GM19238 (cell line): ENCODE measurements around the gene DNAH7.
A peak's percentile ranks its signal among the peaks of the same experiment; 100 is the strongest.
"Not testable (repeated sequence)": the region's sequence is repeated elsewhere in the genome, so short reads cannot be mapped to it uniquely, and the experiment has no call there.

Source experiments
- DNase-seq: peaks from one replicate; pipeline ENCODE4 v3.0.0; 2011; ENCODE audit warnings: low spot score; ENCODE audit not compliant: insufficient read length

The DNAH7 gene

DNA sequence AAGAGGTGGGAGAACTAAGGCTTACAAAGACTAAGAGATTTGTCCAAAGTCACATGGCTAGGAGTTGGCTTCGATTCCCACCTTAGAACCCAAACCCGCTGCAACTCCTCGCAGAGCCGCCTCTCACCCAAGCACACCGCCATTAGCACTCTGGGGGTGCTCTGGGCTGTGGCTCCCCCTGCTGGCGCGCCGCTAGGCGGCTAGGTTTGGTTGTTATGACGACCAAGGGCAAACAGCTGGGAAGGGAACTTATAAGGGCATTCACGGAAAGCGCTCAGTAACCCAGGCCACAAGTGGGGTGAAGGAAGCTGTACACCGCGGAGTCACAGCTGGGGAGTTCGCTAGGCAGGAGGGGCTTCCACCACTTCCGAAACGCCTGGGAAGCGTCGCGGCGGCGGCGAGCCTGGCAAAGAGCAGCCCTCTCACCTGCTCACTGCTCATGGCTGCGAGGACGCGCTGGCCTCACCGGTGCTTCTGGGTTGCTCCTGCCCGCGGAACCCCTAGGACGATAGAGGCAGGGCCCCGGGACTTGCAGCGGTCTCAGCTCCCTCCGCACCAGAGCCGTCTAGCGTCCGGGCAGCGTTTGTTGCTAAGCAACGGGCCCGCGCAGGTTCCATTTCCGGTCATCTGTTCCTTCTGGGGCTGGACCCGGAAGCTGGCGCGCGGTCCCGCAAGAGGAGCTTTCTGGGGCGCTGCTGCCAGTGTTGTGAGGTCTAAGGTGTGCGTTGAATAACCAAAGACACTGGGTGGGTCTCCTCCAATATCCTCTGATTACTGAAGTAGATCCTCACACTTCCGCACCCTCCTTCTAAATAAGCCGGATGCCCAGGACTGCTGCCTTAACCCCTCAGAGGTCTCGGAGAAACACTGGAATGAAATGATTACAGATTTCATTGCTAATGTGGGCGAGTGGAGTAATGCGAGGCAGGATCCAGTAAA is at the start of gene DNAH7:
DNAH7 (minus strand) TSS at position 567 of the 939 bp plus-strand sequence; CDS start at position 441, 126 bp downstream.
- peak; percentile 82 for DNase-seq

DNA sequence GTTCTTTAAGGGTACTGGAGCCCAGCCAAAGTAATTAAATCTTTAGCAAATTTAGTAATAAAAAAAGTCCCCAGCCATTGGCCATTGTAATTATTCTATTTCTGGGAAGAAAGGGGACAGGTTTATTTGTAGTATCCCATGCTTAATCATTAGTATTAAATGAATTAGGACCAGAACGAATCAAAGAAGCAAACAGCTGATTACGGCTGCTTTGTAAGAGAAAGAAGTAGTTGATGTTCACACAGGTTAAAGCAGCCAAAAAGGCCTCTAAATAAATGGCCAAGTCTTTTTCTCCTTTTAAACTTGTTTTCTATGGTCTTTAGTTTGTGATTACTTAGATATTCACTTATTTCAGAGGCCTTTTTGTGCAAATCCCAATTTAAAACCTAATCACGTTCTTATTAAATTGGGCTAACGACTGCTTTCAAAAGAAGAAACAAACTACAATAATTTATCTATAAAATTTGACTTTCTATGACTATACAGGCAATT is 48.6 kb upstream of the DNAH7 start:
- DNase-seq, result no peak

DNA sequence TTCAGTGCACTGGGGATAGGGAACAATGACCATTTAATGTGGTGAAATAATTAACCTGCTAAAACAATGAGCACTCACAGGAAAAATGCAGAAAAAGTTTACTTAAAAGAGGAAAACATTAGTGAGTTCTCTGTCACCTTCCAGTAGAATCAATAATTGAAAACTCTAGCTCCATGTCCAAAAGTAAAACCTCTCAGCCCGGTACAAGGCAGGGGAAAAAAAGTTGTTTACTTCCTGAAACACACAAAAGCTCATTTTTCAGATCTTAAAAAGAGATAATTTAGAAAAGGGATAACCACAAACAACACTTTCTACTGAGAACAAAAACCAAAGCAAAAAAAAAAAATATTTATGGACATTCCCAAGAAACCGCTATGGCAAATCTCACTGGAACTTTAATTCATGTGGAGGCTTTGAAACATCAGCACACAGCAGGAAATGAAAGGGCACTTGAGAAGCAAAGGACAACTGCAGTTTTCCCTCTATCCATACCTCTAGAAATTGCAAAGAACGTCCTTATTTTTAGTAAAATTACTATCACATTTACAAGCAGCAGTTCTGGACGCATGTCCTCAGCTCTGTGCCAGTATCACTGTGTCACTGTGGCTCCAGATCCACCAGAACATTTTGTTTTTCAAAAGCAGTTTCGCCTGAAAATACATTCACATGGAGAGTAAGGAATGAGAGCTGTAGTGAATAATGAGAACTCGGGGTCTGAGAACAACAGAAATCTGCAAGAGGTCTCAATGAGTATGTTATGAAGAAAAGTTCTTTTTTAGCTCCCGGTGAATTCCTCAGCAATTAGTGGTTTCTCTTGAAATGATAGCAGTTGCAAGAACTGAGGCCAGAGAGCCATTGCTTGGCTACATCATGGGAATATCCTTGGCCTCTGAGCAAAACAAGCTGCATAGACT is 44.7 kb upstream of the DNAH7 start:
- no peak for DNase-seq

DNA sequence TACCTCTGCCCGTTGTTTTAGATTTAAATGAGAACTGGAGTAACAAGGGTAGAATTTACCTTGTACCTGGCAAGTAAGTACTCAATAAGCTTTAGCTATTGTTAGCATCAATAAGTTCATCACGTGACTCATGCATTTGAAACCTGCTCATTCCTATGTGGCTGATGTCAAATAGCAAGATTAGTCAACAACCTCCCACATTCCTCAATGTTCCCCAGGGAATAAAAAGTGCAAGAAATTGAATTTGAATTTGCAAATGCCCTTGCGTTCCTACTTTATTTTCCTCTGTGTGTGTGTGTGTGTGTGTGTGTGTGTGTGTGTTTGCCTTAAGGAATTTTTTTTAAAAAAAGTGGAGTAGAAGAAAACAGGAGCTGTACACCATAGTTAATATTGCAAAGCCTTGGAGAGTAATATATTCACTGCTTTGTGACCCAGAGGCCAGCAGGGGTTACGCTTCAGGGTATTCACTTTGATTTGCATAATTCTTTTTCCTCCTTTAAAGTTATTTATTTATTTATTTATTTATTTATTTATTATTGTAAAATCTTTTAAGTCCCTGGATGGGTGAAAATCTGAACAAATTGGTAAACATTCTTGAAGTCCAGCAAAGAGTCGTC is 43.9 kb upstream of the DNAH7 start:
- no peak for DNase-seq

DNA sequence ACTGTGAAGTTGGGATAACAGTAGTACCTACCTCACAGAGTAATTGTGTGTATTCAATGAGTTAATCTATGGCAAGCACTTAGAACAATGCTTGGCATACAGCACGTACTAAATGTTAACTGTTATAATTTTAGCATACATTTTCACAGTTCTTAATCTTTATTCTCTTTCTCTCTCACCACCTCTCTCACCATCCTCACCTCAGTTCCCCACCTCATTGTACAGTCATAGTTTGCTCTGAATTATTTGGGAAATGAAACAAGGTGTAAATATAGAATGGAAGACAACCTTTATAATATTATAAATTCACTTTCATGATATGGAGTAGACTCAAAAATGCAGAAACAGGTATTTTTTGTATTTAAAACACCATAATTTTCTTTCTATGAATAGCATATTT is 40.0 kb upstream of the DNAH7 start:
- no peak for DNase-seq

DNA sequence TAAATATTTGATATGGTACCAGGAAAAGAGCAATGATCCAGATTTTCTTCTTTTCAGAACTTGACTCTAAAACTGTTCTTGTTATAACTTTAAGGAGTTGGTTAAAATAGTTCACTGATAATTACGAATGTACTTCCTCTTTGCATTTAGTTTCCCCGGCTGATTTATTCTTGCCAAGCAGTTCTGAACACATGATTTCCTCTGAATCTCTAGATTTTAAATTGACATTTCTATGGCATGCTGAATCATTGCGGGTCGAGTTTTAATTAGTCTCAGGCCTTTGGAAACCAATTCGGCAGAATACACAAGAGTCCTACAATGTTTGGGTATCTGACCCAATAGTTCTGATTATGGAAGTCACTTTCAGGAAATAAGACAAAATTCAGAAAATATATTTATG is 37.3 kb upstream of the DNAH7 start:
- no peak for DNase-seq

DNA sequence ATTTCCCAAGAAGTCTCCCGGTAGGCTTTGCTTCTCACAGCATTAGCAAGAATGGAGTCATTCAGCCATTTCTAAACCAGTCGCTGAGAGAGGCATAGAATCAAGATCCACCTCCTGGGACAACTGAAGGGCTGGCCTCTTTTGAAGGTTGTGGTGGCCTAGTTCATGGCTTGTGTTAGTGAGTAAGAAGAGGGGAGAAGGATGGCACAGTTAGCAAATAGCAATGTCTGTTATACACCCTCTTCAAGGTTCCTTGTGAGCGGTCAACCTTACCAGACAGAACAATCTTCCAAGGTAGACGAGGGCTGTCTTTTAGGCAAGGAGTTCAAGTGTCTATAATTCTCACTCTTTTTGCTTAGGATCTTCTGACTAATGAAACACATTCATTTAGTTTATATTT is 35.4 kb upstream of the DNAH7 start:
- DNase-seq, result no peak

DNA sequence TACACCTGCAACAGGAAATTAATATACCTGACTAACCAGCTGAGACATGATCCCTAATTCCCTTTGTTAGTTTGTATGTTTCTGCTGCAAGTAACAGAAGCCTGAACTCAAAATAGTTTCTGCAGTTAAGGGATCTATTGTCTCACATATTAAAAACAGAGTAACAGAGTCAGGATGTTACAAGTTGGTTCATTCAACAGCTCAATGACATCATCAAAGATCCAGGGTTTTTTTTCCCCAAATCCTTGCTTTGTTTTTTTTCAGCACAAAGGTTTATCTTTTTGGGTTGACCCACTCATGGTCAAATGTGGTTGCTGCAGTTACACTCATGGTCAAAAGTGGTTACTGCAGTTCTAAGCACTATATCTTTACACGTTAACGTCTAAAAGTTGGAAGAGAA is 35.0 kb upstream of the DNAH7 start:
- no peak for DNase-seq

DNA sequence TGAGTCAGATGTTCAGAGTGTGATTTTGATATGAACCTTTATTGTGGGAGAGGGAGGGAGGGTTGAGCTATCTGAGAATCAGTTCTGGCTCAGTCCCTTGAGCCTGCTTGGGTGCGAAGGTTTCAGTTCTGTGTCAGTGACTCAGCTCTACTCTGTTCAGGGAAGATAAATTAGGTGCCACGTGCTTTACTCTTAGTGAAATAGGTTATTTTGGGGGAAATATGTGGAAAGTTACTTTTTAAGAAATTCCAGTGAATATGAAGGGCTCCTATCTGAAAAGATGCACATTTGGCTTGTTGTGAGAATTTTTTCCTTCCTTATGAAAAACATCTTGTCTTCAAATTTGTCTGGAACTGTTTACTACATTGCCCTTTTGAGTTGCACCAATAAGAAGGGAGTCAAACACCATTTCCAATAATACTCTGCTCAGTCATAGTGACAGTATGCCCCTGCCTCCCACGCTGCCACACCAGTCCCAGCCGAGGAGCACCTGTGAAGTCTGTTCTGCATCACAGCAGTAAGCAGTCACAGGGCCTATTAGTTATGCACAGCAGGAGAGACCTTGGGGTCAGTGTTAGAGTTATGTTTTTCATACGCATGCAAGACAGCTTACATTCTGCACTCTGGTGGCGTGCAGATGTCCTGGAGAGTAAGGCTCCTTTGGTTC is 32.8 kb upstream of the DNAH7 start:
- DNase-seq, result peak; percentile 19

DNA sequence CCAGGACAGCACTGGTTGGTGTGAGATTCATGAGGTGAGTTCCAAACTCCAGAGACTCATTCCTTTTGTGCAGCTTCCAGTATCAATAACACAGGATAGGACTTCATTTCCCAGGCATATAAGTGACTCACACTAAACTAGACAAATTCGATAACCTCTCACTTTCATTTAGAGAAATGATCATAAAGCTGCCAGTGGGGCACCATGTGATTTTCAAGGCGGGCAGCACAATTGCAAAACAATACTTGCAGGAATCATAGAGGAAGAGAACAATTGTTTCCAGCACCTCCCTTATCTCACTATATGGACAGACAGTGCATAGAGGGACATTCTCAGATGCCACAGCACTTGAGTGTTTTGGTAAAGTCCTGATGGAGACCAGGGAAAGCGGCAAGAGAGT is 31.3 kb upstream of the DNAH7 start:
- DNase-seq, result no peak

DNA sequence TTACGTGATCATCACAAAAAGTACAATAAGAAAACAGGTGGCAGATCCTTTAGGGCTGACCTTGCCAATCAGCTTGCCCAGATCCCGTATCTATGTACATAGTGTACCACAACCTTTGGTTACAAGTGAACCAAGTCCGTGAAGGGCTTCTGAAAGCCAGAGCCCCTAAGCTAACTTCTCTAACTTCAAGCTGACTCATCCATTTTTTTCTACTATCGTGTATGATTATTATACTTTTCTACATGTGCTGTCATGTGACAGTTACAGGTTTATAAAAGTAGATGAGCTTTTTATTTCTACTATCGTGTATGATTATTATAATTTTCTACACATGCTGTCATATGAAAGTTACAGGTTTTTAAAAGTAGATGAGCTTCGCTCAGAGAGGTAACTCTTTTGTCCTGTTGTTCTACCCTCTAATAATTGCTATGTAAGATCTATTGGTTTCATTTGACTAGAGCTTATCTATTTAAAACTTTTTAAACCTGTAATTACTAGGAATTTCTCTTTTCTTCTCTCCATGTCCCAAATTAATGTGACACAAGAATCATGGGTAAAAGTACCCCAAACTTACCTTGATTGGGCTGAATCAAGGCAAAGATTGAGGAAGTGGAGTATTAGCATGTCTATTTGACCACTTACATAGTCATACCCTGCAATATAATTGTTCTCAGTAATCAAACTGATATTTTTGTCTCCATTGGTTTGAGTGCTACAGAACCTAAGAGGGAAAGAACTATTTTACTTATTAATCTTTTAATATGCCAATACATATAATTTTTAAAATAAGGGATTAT is 29.4 kb upstream of the DNAH7 start:
- no peak for DNase-seq

DNA sequence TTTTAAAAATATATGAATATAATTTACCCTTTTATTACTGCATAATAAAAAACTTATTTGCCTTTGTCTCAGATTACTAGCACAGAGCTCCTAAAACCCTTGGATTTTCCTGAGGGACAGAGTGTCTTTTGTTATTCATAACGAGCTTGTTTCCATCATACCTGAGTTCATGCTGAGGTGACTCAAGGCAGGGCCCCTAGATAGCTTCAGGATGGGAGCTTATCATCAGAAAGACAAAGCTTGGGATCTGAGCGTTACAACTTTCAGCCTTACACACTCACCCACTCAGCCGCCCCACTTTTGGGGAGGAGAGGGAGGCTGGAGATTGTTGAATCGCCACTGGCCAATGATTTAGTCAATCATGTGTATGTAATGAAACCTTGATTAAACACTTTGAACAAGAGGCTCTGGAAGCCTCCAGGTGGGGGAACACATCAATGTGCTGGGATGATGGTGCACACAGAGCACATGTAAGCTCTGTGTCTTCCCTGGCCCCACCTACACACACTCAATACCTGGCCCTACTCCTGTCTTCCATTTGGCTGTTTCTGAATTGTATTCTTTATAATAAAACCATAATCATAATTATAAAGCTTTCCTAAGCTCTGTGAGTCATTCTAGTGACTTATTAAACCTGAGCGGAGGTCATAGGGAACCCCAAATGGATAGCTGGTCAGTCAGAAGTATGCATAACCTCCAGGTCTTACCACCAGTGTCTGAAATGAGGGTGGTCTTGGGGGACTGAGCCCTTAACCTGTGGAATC is 28.5 kb upstream of the DNAH7 start:
- no peak for DNase-seq

DNA sequence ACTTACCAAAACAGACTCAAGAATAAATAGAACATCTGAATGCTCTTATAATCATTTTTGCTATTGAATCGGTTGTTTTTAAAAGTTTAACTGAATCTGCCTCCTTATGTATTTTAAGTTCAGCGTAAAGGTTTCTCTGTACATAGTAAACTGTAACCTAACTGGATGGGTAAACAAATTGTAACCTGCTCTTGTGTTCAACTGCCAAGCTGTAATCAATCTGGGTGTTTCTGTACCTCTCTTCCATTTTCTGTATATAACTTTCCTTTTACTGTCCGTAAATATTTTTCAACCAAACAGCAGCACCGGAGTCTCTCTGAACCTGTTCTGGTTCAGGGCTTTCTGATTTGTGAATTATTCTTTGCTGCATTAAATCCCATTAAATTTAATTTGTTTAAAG is 27.6 kb upstream of the DNAH7 start:
- no peak for DNase-seq

DNA sequence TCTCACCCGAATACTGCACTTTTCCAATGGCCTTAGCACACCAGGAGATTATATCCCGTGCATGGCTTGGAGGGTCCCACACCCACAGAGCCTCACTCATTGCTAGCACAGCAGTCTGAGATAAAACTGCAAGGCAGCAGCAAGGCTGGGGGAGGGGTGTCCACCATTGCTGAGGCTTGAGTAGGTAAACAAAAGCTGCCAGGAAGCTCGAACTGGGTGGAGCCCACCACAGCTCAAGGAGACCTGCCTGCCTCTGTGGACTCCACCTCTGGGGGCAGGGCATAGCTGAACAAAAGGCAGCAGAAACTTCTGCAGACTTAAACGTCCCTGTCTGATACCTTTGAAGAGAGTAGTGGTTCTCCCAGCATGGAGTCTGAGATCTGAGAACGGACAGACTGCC is 20.8 kb upstream of the DNAH7 start:
- DNase-seq, result not testable (repeated sequence)

DNA sequence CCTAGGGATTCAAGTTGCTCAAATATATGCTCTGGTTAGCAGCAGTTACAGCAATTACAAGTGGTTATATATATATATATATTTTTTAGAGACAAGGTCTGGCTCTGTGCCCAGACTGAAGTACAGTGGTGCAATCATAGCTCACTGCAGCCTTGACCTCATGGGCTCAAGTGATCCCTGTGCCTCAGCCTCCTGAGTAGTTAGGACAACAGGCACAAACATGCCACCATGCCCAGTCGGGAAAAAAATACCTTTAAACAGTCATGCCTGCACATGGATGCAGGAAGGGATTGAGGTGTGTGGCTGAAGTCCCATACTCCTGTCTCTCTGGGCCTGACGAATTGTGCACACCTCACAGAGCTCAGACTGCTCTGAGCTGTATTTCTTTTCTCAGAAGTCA is 19.6 kb upstream of the DNAH7 start:
- DNase-seq, result no peak

DNA sequence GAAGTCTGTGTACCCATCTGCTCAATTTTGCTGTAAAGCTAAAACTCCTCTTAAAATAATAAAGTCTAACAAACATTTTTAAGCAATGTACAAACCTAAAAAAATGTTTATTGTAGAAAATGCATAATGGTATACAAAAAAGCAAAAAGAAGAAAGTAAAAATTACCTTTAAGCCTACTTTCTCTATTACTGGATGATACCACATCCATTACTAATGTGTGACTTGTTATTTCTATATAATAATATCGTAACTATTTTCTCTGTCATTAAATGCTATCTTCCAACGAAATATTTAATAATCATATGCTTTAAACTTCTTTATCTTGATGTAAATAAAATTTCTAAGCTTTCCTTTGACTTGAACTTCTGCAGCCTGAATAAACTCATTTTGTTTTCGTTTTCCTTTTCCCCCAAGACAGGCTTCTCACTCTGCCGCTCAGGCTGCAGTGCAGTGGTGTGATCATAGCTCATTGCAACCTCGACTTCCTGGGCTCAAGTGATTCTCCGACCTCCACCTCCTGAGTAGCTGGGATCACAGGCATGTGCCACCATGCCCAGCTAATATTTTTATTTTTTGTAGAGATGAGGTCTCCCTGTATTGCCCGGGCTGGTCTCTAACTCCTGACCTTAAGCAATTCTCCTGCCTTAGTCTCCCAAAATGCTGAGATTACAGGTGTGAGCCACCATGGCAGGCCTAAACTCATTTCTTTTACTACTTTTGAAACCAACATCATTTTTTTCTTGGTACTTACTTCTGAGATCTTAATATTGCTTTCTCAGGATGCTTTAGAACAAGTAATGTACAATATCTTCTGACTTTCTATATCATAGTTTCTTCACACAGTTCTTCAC is 18.1 kb upstream of the DNAH7 start:
- no peak for DNase-seq

DNA sequence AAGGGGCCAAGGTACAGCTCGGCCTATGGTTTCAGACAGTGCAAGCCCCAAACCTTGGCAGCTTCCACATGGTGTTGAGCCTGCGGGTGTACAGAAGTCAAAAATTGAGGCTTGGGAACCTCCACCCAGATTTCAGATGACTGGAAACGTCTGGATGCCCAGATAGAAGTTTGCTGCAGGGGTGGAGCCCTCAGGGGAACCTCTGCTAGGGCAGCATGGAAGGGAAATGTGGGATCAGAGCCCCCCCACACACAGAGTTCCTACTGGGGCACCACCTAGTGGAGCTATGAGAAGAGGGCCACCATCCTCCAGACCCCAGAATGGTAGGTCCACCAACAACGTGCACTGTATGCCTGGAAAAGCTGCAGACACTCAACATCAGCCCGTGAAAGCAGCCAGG is 15.0 kb upstream of the DNAH7 start:
- no peak for DNase-seq

DNA sequence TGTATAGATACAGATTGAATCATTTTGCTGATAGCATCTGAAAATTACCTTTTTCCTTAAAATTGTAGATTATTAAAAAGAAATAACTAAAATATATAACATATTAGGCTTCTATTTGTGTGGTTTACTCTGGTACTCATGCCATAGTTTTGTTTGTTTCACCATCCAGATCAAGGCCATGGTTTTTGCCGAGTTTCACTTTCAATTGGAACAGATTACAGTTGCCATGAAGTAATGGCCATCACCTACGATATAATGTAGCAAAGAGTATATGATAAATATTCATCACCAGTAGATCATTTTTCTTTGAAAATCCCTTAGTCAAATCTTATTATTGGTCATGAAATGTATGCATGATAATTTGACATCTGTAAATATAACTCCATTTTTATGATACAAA is 11.9 kb upstream of the DNAH7 start:
- no peak for DNase-seq

DNA sequence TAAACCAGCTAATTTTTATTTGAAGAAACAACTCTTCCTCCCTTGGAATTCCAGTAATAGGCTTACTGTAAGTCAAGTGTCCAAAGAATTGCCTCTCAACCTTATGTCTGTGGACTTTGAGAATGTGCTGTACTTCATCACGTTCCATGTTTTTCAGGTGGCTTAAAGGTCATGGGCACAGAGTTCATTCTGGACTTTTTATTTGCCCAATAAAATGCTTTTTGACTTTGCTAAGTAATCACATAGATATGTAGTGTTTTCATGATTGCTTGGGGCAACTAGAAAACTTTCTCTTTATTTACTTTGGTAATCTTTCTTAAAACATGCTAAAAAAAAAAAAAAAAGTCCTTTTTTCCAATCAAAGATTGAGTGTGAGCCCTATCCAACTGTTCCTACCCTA is 10.4 kb upstream of the DNAH7 start:
- no peak for DNase-seq
